K562 (cell line): Measurements from ENCODE around the gene ABCG5. TPM values are rescaled to one million over a fixed set of nuclear protein-coding genes. Genes with fewer than 3 reads are reported as not detected.

ENCODE experiments used
- ATAC-seq: fragments of 200-7000 bp; cut with Tn5 transposase; 3 replicates; pipeline ENCODE4 v1.9.1; 2020; ENCODE audit warnings: moderate library complexity
- BruUV-seq: library from RNA; stranded (reverse); fragments of 400-500 nt; replicated peaks from 2 replicates; lab custom pipeline; 2021; lab: Mats Ljungman, UMichigan
- CTCF ChIA-PET: fragments of 300-600 bp; formaldehyde crosslinking; extraction: SDS; loops from one replicate; lab custom pipeline; 2021; ENCODE audit warnings: low intra/inter-chr PET ratio; lab: Yijun Ruan, JAX
- POLR2A ChIA-PET: fragments of 300-600, 350-650 bp; sonication (Branson Sonifier 250); formaldehyde crosslinking; extraction: SDS; loops from one replicate; lab custom pipeline; 2021; ENCODE audit warnings: antibody characterized with exemption, inconsistent platforms; lab: Yijun Ruan, JAX
- DNase-seq, 4 experiments: peaks; one replicate each; pipeline versions ENCODE4 v3.0.0 to v3.0.0-alpha.2; 2011 to 2018; ENCODE audit warnings: low spot score in 3 of 4, mixed read lengths in 3 of 4; ENCODE audit errors: extremely low read depth in 1 of 4
- FAIRE-seq: peaks from 2 replicates; lab custom pipeline; 2011; peaks lifted over from hg19 to GRCh38; lab: Jason Lieb, UNC
- H2AFZ ChIP-seq: 2 replicates; pipeline ENCODE4 v1.6.0; 2011; ENCODE audit warnings: low read depth, low read length, control low read depth, inconsistent platforms
- H3K27ac ChIP-seq: fragments of 200-600 bp; 3 replicates; pipeline ENCODE4 v1.8.0; 2011; ENCODE audit warnings: low read depth, mild to moderate bottlenecking, control low read depth, inconsistent platforms, low read length, moderate library complexity, mixed read lengths; ENCODE audit errors: extremely low read depth
- H3K27me3 ChIP-seq, 2 experiments: fragments of 300-600 bp in 1 of 2; 2 replicates in 1 of 2; 3 replicates in 1 of 2; pipeline versions ENCODE4 v1.6.0 to v1.8.0; 2011; ENCODE audit warnings: inconsistent platforms in 2 of 2, low read length in 2 of 2, mild to moderate bottlenecking in 1 of 2, mixed read lengths in 1 of 2, moderate library complexity in 1 of 2; ENCODE audit not compliant: control insufficient read depth in 2 of 2, insufficient read depth in 2 of 2
- H3K36me3 ChIP-seq: fragments of 300-600 bp; 3 replicates; pipeline ENCODE4 v1.8.0; 2011; ENCODE audit warnings: mild to moderate bottlenecking, low read length, inconsistent platforms; ENCODE audit not compliant: control insufficient read depth, insufficient read depth
- H3K4me1 ChIP-seq, 2 experiments: fragments of 200-600 bp in 1 of 2; replicated peaks in 1 of 2; 2 replicates in 1 of 2; 3 replicates in 1 of 2; pipeline versions ENCODE4 v1.5.1 to v1.8.0; 2011; ENCODE audit warnings: inconsistent platforms in 2 of 2, low read length in 2 of 2, mild to moderate bottlenecking in 1 of 2, mixed read lengths in 1 of 2, moderate library complexity in 1 of 2; ENCODE audit not compliant: control insufficient read depth in 2 of 2, insufficient read depth in 2 of 2
- H3K4me2 ChIP-seq: 2 replicates; pipeline ENCODE4 v1.6.1; 2011; ENCODE audit warnings: low read length, control low read depth, inconsistent platforms, mixed read lengths; ENCODE audit not compliant: insufficient read depth
- H3K4me3 ChIP-seq: fragments of 200-600 bp; sonication (generic), shearing (Covaris generic); 2 replicates; pipeline ENCODE4 v1.5.1; 2016; ENCODE audit warnings: control low read depth, inconsistent platforms
- H3K79me2 ChIP-seq: fragments of 200-600 bp; 3 replicates; pipeline ENCODE4 v1.8.0; 2011; ENCODE audit warnings: low read length, inconsistent platforms; ENCODE audit not compliant: control insufficient read depth, insufficient read depth
- H3K9ac ChIP-seq, 2 experiments: 2 replicates each; pipeline versions ENCODE4 v1.6.0 to v1.6.1; 2011; ENCODE audit warnings: low read depth in 2 of 2, low read length in 2 of 2, control low read depth in 1 of 2, inconsistent platforms in 1 of 2, mild to moderate bottlenecking in 1 of 2, mixed read lengths in 1 of 2; ENCODE audit not compliant: insufficient read depth in 1 of 2
- H3K9me1 ChIP-seq: one replicate; pipeline ENCODE4 v1.6.0; 2011; ENCODE audit warnings: inconsistent platforms, mild to moderate bottlenecking, low read length, moderate library complexity; ENCODE audit not compliant: control insufficient read depth, insufficient read depth
- H3K9me3 ChIP-seq: replicated peaks from 2 replicates; pipeline ENCODE4 v1.5.1; 2011; ENCODE audit warnings: low read depth, low read length, inconsistent platforms; ENCODE audit not compliant: control insufficient read depth, insufficient read depth
- H4K20me1 ChIP-seq: replicated peaks from 2 replicates; pipeline ENCODE4 v1.6.1; 2011; ENCODE audit warnings: low read length, inconsistent platforms, mixed read lengths; ENCODE audit not compliant: control insufficient read depth, insufficient read depth
- C11orf30 ChIP-seq: fragments of 450-650 bp; IDR thresholded peaks from 2 replicates; pipeline ENCODE4 v1.6.1; 2016; ENCODE audit warnings: low read depth, mild to moderate bottlenecking
- DMBX1 ChIP-seq: fragments of 250-450 bp; sonication (Bioruptor Pico); IDR thresholded peaks from 2 replicates; pipeline ENCODE4 v1.8.0; 2022; ENCODE audit warnings: inconsistent platforms, mild to moderate bottlenecking, moderate library complexity, borderline replicate concordance
- IFI16 ChIP-seq: fragments of 250-450 bp; sonication (Bioruptor Pico); IDR thresholded peaks from 2 replicates; pipeline ENCODE4 v2.1.2; 2022; ENCODE audit warnings: mild to moderate bottlenecking, inconsistent platforms
- JUNB ChIP-seq: fragments of 450-650 bp; formaldehyde crosslinking; conservative IDR thresholded peaks from 2 replicates; pipeline ENCODE4 v1.4.0; 2020; ENCODE audit warnings: mild to moderate bottlenecking
- MEF2A ChIP-seq: IDR thresholded peaks from 2 replicates; pipeline ENCODE4 v1.6.1; 2011; ENCODE audit warnings: low read depth, mild to moderate bottlenecking, low read length, moderate library complexity; ENCODE audit not compliant: control insufficient read depth
- MEIS2 ChIP-seq: fragments of 450-650 bp; IDR thresholded peaks from 2 replicates; pipeline ENCODE4 v1.6.1; 2014; ENCODE audit warnings: mild to moderate bottlenecking; ENCODE audit not compliant: partially characterized antibody
- NBN ChIP-seq: fragments of 450-650 bp; IDR thresholded peaks from 2 replicates; pipeline ENCODE4 v1.6.1; 2016; ENCODE audit warnings: low read depth, mild to moderate bottlenecking
- NFXL1 ChIP-seq: fragments of 450-650 bp; formaldehyde crosslinking; IDR thresholded peaks from 2 replicates; pipeline ENCODE4 v1.4.0; 2021; ENCODE audit warnings: mild to moderate bottlenecking
- POLR2B ChIP-seq: fragments of 450-650 bp; IDR thresholded peaks from 2 replicates; pipeline ENCODE4 v1.6.1; 2018; ENCODE audit warnings: low read depth; ENCODE audit not compliant: partially characterized antibody
- RB1 ChIP-seq: fragments of 450-650 bp; IDR thresholded peaks from 2 replicates; pipeline ENCODE4 v1.6.1; 2017; ENCODE audit warnings: low read depth, mild to moderate bottlenecking
- SPI1 ChIP-seq: IDR thresholded peaks from 2 replicates; pipeline ENCODE4 v1.6.1; 2011; ENCODE audit warnings: low read depth, low read length, control low read depth, borderline replicate concordance
- TAF7 ChIP-seq: fragments of 450-650 bp; IDR thresholded peaks from 2 replicates; pipeline ENCODE4 v1.6.1; 2016; ENCODE audit warnings: missing genetic modification characterization, missing compliant biosample characterization
- UBTF ChIP-seq, 2 experiments: IDR thresholded peaks; 2 replicates each; pipeline ENCODE4 v1.6.1; 2012; ENCODE audit warnings: improper control_type of control experiment in 2 of 2, low read depth in 2 of 2, low read length in 2 of 2, borderline replicate concordance in 1 of 2
- ZNF263 ChIP-seq: sonication (generic); formaldehyde crosslinking; IDR thresholded peaks from 2 replicates; pipeline ENCODE4 v1.8.0; 2022; ENCODE audit warnings: mild to moderate bottlenecking, missing genetic modification reagents, borderline replicate concordance
- ZNF384 ChIP-seq: IDR thresholded peaks from 2 replicates; pipeline ENCODE4 v1.6.1; 2012; ENCODE audit warnings: low read depth, low read length, improper control_type of control experiment
- ZNF589 ChIP-seq: fragments of 200-800 bp; sonication (Bioruptor generic); IDR thresholded peaks from 2 replicates; pipeline ENCODE4 v1.6.1; 2016; ENCODE audit warnings: low read depth, missing genetic modification characterization, missing compliant biosample characterization
- ZNF696 ChIP-seq: fragments of 250-450 bp; sonication (Bioruptor Pico); conservative IDR thresholded peaks from 2 replicates; pipeline ENCODE4 v1.4.0; 2020; ENCODE audit warnings: mild to moderate bottlenecking, moderate library complexity
- ZNF785 ChIP-seq: fragments of 250-450 bp; sonication (Bioruptor Pico); IDR thresholded peaks from 2 replicates; pipeline ENCODE4 v1.4.0; 2020; ENCODE audit warnings: mild to moderate bottlenecking
- WGBS: fragments of 100-300 bp; shearing (Covaris generic); methylation state at CpG from one replicate; pipeline ENCODE4 v1.1.6; 2016; ENCODE audit warnings: low coverage, mixed read lengths; ENCODE audit not compliant: insufficient coverage; ENCODE audit errors: missing lambda C conversion rate; 5-methylcytosine and 5-hydroxymethylcytosine counted together
- in situ Hi-C: fragments of 300-500 bp; cut with MboI; formaldehyde crosslinking; loops from 4 replicates; pipeline ENCODE4 v1.15.0; 2018; ENCODE audit warnings: inconsistent platforms, mixed read lengths
- intact Hi-C: fragments of 100-400 bp; cut with micrococcal nuclease; formaldehyde crosslinking; loops from 2 replicates; pipeline ENCODE4 v1.14.2; 2022
- polyA plus RNA-seq, 8 experiments: library from polyadenylated mRNA; depleted of rRNA in 4 of 8; stranded (reverse) in 5 of 8; unstranded in 3 of 8; fragments of >200 nt; fragmentation: Nextera tagmentation in 2 of 8; fragmentation: Illumina TruSeq in 1 of 8; extraction: Ambion mirVana in 2 of 8; extraction: Trizol in 1 of 8; gene quantifications; 2 replicates each; pipeline versions ENCODE4 v1.2.1 to v1.2.3, GENCODE V29; 2011 to 2014; ENCODE audit warnings: inconsistent platforms in 1 of 8, missing spikeins in 1 of 8
- total RNA-seq, 7 experiments: library from RNA; depleted of rRNA in 6 of 7; stranded (reverse); fragments of >200 nt in 6 of 7; fragmentation: Illumina TruSeq in 2 of 7; extraction: Trizol in 2 of 7; gene quantifications; 2 replicates each; pipeline versions ENCODE4 v1.2.1 to v1.2.3, GENCODE V29; 2011 to 2021; ENCODE audit warnings: low replicate concordance in 1 of 7
- TF ChIP-seq, protein P1 (sequence below), 2 experiments: fragments of 150-350 bp in 1 of 2; IDR thresholded peaks; 2 replicates each; pipeline ENCODE4 v1.6.1; 2012 to 2016; ENCODE audit warnings: low read depth in 2 of 2, low read length in 2 of 2, mild to moderate bottlenecking in 1 of 2, moderate library complexity in 1 of 2

Gene ABCG5
- total and polyA plus RNA-seq, 9 of the 15 experiments (the other 6 are each of a cell fraction or from before 2014, with no cell fraction given) = 0.01 TPM; not detected in 7

DNA sequence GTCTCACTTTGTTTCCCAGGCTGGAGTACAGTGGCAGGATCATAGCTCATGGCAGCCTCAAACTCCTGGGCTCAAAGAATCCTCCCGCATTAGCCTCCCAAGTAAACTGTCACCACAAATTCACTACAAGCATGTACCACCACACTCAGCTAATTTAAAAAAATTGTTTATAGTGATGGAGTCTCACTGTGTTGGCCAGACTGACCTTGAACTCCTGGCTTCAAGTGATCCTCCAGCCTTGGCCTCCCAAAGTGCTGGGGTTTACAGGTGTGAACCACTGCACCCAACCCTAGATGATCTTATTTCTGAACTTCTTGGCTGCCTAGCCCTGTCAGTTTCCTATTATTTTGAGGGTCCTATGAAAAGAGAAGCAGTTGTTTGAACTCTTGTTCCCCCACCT lies 50.0 kb downstream of the ABCG5 start:
- Histone ChIP-seq H3K27ac (no peak overlapping the region), H3K79me2 (no peaks in the 10 kb centered on the region), H3K4me3 (no peak overlapping the region), H3K9me3 (no peaks in the 10 kb centered on the region), H3K4me2 (no peak overlapping the region), H3K27me3 (no peaks in the 10 kb centered on the region), H3K9ac (no peak overlapping the region), H3K9me1 (no peaks in the 10 kb centered on the region), H3K36me3 (no peaks in the 10 kb centered on the region), H4K20me1 (no peaks in the 10 kb centered on the region), H3K4me1 (no peaks in the 10 kb centered on the region), H2AFZ (no peak overlapping the region)
- 83% methylated on average over 1 of the region's 1 CpG for WGBS
- no peak for ATAC-seq
- TF ChIP-seq ZNF589 = no peak
- no peak for TF ChIP-seq JUNB (CRISPR knock-in tag)
- TF ChIP-seq, protein P1, sequence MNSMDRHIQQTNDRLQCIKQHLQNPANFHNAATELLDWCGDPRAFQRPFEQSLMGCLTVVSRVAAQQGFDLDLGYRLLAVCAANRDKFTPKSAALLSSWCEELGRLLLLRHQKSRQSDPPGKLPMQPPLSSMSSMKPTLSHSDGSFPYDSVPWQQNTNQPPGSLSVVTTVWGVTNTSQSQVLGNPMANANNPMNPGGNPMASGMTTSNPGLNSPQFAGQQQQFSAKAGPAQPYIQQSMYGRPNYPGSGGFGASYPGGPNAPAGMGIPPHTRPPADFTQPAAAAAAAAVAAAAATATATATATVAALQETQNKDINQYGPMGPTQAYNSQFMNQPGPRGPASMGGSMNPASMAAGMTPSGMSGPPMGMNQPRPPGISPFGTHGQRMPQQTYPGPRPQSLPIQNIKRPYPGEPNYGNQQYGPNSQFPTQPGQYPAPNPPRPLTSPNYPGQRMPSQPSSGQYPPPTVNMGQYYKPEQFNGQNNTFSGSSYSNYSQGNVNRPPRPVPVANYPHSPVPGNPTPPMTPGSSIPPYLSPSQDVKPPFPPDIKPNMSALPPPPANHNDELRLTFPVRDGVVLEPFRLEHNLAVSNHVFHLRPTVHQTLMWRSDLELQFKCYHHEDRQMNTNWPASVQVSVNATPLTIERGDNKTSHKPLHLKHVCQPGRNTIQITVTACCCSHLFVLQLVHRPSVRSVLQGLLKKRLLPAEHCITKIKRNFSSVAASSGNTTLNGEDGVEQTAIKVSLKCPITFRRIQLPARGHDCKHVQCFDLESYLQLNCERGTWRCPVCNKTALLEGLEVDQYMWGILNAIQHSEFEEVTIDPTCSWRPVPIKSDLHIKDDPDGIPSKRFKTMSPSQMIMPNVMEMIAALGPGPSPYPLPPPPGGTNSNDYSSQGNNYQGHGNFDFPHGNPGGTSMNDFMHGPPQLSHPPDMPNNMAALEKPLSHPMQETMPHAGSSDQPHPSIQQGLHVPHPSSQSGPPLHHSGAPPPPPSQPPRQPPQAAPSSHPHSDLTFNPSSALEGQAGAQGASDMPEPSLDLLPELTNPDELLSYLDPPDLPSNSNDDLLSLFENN (IDR thresholded peaks at IDR 0.05; ENCODE audit: low read depth in 2 of 2, low read length in 2 of 2) = no peak
- no peak for TF ChIP-seq NFXL1 (CRISPR knock-in tag)
- TF ChIP-seq ZNF384 = no peak
- TF ChIP-seq C11orf30 = no peak
- no peak for TF ChIP-seq RB1
- TF ChIP-seq TAF7 = no peak
- no peak for TF ChIP-seq MEIS2
- no peak for TF ChIP-seq UBTF (IDR thresholded peaks at IDR 0.05; ENCODE audit: borderline replicate concordance in 1 of 2, low read depth in 2 of 2, low read length in 2 of 2)
- no peak for TF ChIP-seq SPI1
- TF ChIP-seq MEF2A = no peak
- no peak for TF ChIP-seq ZNF785
- no peak for TF ChIP-seq ZNF696 (CRISPR knock-in tag)
- TF ChIP-seq IFI16 = no peak
- TF ChIP-seq ZNF263 = no peak
- TF ChIP-seq DMBX1 = no peak
- no peak for TF ChIP-seq NBN
- no peak for TF ChIP-seq POLR2B
- in situ Hi-C loops (no loop called here), intact Hi-C loops (no loop called here)
- DNase-seq = no peak
- no peak for FAIRE-seq
- BruUV-seq = no TSS peak
- ChIA-PET POLR2A (interaction anchor here (1.1 kb wide), 1 partner anchor 156 kb away, joined by 3 read pairs; no protein-coding TSS in a partner anchor), CTCF (interaction anchor here (0.7 kb wide), 1 partner anchor 176 kb away, joined by 3 read pairs; no protein-coding TSS in a partner anchor)
